GM13977 (cell line): ENCODE data around the gene THSD4.

Source experiments
- DNase-seq: peaks from one replicate; pipeline ENCODE4 v3.0.0; 2012; ENCODE audit warnings: low spot score
- CTCF ChIP-seq: IDR thresholded peaks from 2 replicates; pipeline ENCODE4 v1.5.1; 2012; ENCODE audit warnings: mild to moderate bottlenecking, control low read depth; ENCODE audit not compliant: insufficient read depth; ENCODE audit errors: extremely low read depth, missing control alignments
- in situ Hi-C: fragments of 300-500 bp; cut with MboI; formaldehyde crosslinking; loops from one replicate; pipeline ENCODE4 v1.12.0; 2022; ENCODE audit warnings: low sequenced_read_pairs, low pct_unique_long_range_greater_than_20kb, mixed read lengths, inconsistent platforms; ENCODE audit not compliant: unreplicated experiment

THSD4 gene

GRCh38 chr15:71221417-71221816 is 106.1 kb downstream of the THSD4 start:
- in situ Hi-C loops, result no loop called here
- no peak for TF ChIP-seq CTCF
- DNase-seq, result no peak

GRCh38 chr15:71223516-71223915 is 108.2 kb downstream of the THSD4 start:
- no peak for DNase-seq
- no peak for TF ChIP-seq CTCF
- in situ Hi-C loops, result no loop called here

GRCh38 chr15:71224024-71224423 is 108.8 kb downstream of the THSD4 start:
- no peak for DNase-seq
- no peak for TF ChIP-seq CTCF
- in situ Hi-C loops, result no loop called here

GRCh38 chr15:71225851-71226250 is 110.6 kb downstream of the THSD4 start:
- TF ChIP-seq CTCF, result no peak
- in situ Hi-C loops, result no loop called here
- no peak for DNase-seq

- no peak for DNase-seq
- no peak for TF ChIP-seq CTCF
- in situ Hi-C loops, result no loop called here
These were observed 111.5 kb downstream of the THSD4 start for GRCh38 chr15:71226536-71227455.

GRCh38 chr15:71228403-71228802 is 113.1 kb downstream of the THSD4 start:
- no peak for DNase-seq
- in situ Hi-C loops, result no loop called here
- no peak for TF ChIP-seq CTCF
